Fibroblast of lung (primary cell): ENCODE data around the gene SNAP47.

Source experiments
- EZH2 ChIP-seq: IDR thresholded peaks from 2 replicates; pipeline ENCODE4 v1.5.1; 2012; ENCODE audit warnings: low read length, control low read depth, mild to moderate bottlenecking; ENCODE audit errors: missing control alignments
- TF ChIP-seq, protein P1 (sequence below), 2 donors: IDR thresholded peaks in 1 of 2; conservative IDR thresholded peaks in 1 of 2; 1 replicate in 1 of 2; 2 replicates in 1 of 2; pipeline ENCODE4 v1.5.1; 2011 to 2012; ENCODE audit warnings: low read length in 2 of 2, control low read depth in 1 of 2, inconsistent platforms in 1 of 2, low read depth in 1 of 2, mild to moderate bottlenecking in 1 of 2

DNA sequence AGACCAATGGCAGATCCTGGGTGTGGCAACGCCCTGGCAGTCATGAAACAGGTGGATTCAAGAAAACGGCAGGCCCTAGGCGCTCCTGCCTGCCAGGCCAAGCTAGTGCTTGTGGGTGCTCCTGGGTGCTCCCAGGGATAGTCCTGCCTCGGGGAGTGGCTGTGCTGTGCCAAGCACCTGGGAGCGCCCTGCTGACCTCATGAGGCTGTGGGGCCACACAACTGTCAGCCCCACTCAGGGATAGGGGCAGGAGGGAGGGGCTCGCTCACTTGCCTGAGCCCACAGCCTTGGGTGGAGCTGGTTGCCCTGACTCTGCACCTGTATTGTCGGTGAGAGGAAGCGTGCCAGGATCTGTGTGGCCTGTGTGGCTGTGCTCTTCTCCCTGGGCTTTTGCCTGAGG is 9.4 kb downstream of the SNAP47 start:
- TF ChIP-seq, protein P1, sequence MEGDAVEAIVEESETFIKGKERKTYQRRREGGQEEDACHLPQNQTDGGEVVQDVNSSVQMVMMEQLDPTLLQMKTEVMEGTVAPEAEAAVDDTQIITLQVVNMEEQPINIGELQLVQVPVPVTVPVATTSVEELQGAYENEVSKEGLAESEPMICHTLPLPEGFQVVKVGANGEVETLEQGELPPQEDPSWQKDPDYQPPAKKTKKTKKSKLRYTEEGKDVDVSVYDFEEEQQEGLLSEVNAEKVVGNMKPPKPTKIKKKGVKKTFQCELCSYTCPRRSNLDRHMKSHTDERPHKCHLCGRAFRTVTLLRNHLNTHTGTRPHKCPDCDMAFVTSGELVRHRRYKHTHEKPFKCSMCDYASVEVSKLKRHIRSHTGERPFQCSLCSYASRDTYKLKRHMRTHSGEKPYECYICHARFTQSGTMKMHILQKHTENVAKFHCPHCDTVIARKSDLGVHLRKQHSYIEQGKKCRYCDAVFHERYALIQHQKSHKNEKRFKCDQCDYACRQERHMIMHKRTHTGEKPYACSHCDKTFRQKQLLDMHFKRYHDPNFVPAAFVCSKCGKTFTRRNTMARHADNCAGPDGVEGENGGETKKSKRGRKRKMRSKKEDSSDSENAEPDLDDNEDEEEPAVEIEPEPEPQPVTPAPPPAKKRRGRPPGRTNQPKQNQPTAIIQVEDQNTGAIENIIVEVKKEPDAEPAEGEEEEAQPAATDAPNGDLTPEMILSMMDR (conservative IDR thresholded peaks at IDR 0.05 in 1 of 2, IDR thresholded peaks at IDR 0.05 in 1 of 2; ENCODE audit: low read depth in 1 of 2, low read length in 2 of 2) = no peak
- no peak for TF ChIP-seq EZH2
